Metanephros (tissue), 1 donor: Measurements from ENCODE around the gene BOC. TPM values are rescaled to one million over a fixed set of nuclear protein-coding genes. Genes with fewer than 3 reads are reported as not detected.

Source experiments
- total RNA-seq: library from RNA; depleted of rRNA; stranded (reverse); fragments of >200 nt; gene quantifications from one replicate; pipeline ENCODE4 v1.2.3, GENCODE V29; 2014

BOC gene
- total RNA-seq: 40.6 TPM

GRCh38 chr3:113211330-113212149, at the start of gene BOC:
Gene BOC (plus strand): TSS chr3:113211557. CDS start chr3:113249803, 38,246 bp downstream.

Other genes with a start within 250 kb of the BOC start
- gene CD200R1, start 236.5 kb upstream of the BOC start, total RNA-seq: 3.0 TPM
- 24.0 TPM for gene GTPBP8, start 220.6 kb upstream of the BOC start, total RNA-seq
- gene CFAP44, start 229.9 kb downstream of the BOC start, total RNA-seq: 9.3 TPM